GM11168 (cell line): ENCODE results near the gene MATK.

Source experiments
- in situ Hi-C: fragments of 300-500 bp; cut with MboI; formaldehyde crosslinking; loops from one replicate; pipeline ENCODE4 v1.12.0; 2022; ENCODE audit warnings: low sequenced_read_pairs; ENCODE audit not compliant: unreplicated experiment

The MATK gene

GRCh38 chr19:3785938-3786824 lies at the start of gene MATK:
Gene MATK (minus strand): TSS chr19:3786381. CDS start chr19:3785135, 1,246 bp downstream.
- in situ Hi-C loops = no loop called here

GRCh38 chr19:3835055-3835435 lies 48.9 kb upstream of the MATK start:
- in situ Hi-C loops = no loop called here

GRCh38 chr19:3834349-3835054 lies 48.3 kb upstream of the MATK start:
- in situ Hi-C loops = no loop called here

GRCh38 chr19:3833578-3834348 lies 47.6 kb upstream of the MATK start:
- in situ Hi-C loops = no loop called here

GRCh38 chr19:3832001-3832400 lies 45.8 kb upstream of the MATK start:
- in situ Hi-C loops = no loop called here

- in situ Hi-C loops = no loop called here
Measured at GRCh38 chr19:3831601-3832000, 45.4 kb upstream of the MATK start.

GRCh38 chr19:3830621-3831589 lies 44.7 kb upstream of the MATK start:
- in situ Hi-C loops = no loop called here

GRCh38 chr19:3827306-3827705 lies 41.1 kb upstream of the MATK start:
- in situ Hi-C loops = no loop called here

GRCh38 chr19:3826163-3826562 lies 40.0 kb upstream of the MATK start:
- in situ Hi-C loops = no loop called here

GRCh38 chr19:3825286-3825956 lies 39.2 kb upstream of the MATK start:
- in situ Hi-C loops = no loop called here

- in situ Hi-C loops = no loop called here
Measured at GRCh38 chr19:3823350-3823713, 37.2 kb upstream of the MATK start.

GRCh38 chr19:3822683-3823349 lies 36.6 kb upstream of the MATK start:
- in situ Hi-C loops = no loop called here

GRCh38 chr19:3821857-3822364 lies 35.7 kb upstream of the MATK start:
- in situ Hi-C loops = no loop called here

- in situ Hi-C loops = no loop called here
Measured at GRCh38 chr19:3821156-3821555, 35.0 kb upstream of the MATK start.

GRCh38 chr19:3819989-3820388 lies 33.8 kb upstream of the MATK start:
- in situ Hi-C loops = no loop called here

- in situ Hi-C loops = no loop called here
Measured at GRCh38 chr19:3818918-3819317, 32.7 kb upstream of the MATK start.

- in situ Hi-C loops = no loop called here
Measured at GRCh38 chr19:3818466-3818865, 32.3 kb upstream of the MATK start.

- in situ Hi-C loops = no loop called here
Measured at GRCh38 chr19:3817761-3818160, 31.6 kb upstream of the MATK start.
